HG02840 (cell line): ENCODE measurements around the gene PHF10.
"Not testable (repeated sequence)": the region's sequence is repeated elsewhere in the genome, so short reads cannot be mapped to it uniquely, and the experiment has no call there.

ENCODE experiments used
- ATAC-seq: cut with Tn5 transposase; IDR thresholded peaks from one replicate; pipeline ENCODE4 v1.9.1; 2021; ENCODE audit warnings: mild to moderate bottlenecking, moderate library complexity, moderate number of reproducible peaks; ENCODE audit not compliant: unreplicated experiment, low FRiP score

The PHF10 gene

GRCh38 chr6:169724494-169725124 lies at the start of gene PHF10:
PHF10 (minus strand) TSS chr6:169724500; CDS start chr6:169723931, 569 bp downstream.
- peak; percentile 44 for ATAC-seq

- no peak for ATAC-seq
Measured at GRCh38 chr6:169766921-169767736, 42.8 kb upstream of the PHF10 start.

DNA sequence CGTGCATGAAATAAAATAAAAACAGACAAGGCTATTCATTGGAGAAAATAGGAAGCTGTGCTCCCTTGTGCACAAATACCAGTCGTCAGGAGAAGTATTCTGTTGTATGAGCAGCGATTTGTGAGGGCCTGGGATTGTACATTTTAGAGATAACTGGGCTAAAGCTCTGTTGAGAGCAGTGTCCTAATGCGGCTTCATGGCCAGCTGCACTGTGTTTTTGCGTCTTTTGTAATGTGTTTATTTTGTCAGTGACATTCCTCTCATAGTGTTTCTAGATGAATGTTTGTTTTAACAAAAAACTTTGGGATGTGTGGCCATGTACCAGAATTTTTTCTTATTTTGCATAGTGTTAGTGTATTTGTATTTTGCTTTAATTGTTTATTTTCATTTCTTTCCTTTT lies 41.9 kb upstream of the PHF10 start:
- ATAC-seq: no peak

GRCh38 chr6:169765789-169766188 lies 41.5 kb upstream of the PHF10 start:
- not testable (repeated sequence) for ATAC-seq

- no peak for ATAC-seq
Measured at GRCh38 chr6:169763881-169764280, 39.6 kb upstream of the PHF10 start.

- no peak for ATAC-seq
Measured at GRCh38 chr6:169763308-169763707, 39.0 kb upstream of the PHF10 start.

DNA sequence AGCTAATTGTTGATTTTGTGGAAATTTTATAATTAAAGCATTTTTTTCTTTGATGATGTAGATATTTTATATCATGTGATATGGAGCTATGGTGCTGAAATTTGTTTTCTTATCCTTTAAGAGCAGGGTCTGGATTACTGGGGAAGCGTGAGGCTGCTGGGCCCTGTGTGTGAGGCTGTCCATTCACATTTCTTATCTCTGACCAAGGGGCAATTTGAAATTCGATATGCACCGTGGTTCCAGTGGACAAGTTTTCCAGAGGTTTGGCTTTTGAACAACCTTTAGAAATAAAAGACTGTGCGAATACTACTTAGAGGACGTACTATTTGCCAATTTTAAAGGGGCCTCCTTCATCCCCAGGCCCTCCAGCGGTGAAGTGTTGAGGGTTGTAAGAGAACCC lies 30.9 kb upstream of the PHF10 start:
- no peak for ATAC-seq

DNA sequence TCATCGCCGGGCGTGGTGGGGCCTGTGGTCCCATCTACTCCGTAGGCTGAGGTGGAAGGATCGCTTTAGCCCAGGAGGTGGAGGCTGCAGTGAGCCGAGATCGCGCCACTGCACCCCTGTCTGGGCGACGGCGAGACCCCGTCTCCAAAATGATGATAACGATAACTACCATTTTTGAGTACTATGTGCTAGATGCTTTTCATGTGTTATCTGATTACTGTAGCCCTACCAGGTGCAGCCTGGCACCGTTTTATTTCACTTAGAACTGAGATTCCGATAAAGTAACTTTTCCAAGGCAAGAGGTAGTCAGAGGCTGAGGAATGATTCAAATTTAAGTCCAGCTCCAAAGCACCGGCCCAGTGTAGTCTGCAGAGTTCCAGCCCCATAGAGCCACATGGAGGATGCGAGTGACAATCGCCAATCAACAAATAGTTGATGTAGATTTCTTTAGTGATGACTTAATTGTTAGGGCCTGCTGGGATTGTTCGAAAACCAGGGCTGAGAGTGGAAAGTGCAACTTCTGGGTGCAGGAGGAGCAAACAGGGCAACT lies 27.8 kb upstream of the PHF10 start:
- no peak for ATAC-seq

- ATAC-seq: peak; percentile 95
Measured at GRCh38 chr6:169751242-169752073, 27.2 kb upstream of the PHF10 start, which contains the start of the genes DYNLT2 and ERMARD. DYNLT2 (minus strand) TSS chr6:169751572; CDS start chr6:169751458, 114 bp downstream. ERMARD (plus strand) TSS chr6:169751622; CDS start chr6:169751658, 36 bp downstream.

DNA sequence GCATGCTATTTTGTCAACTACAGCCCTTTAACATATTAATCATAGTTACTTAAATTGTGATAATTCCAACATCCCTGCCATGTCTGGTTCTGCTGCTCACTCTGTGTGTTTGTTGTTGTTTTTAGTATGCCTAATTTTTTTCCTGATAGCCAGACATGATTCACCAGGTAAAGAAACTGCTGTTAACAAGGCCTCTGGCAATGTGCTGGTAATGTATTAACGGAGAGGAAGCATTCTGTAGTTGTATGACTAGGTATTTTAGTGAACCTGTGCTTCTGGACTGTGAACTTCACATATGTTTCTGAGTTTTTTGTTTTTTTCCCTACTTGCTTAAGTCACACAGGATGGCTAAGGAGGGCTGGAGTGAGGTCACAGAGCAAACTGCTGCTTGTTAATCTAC lies 22.3 kb upstream of the PHF10 start:
- ATAC-seq: no peak

DNA sequence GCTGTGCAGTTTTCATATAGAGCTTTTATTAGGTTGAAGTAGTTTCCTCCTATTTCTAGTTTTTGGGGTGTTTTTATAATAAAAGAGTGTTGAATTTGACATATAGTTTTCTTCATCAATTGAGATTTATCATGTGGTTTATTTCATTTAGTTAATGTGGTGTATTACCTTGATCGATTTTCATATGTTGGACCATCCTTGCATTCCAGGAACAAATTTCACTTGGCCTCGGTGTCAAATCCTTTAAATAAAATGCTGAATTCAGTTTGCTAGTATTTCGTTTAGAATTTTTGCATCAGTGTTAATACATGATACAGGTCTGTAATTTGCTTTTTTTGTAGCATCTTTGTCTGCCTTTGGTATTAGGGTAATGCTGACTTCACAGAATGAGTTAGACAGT lies 21.1 kb upstream of the PHF10 start:
- ATAC-seq: no peak

- no peak for ATAC-seq
Measured at GRCh38 chr6:169741344-169741743, 17.0 kb upstream of the PHF10 start.

- ATAC-seq: no peak
Measured at GRCh38 chr6:169738976-169739529, 14.8 kb upstream of the PHF10 start.

- ATAC-seq: no peak
Measured at GRCh38 chr6:169738204-169738975, 14.1 kb upstream of the PHF10 start.

- ATAC-seq: no peak
Measured at GRCh38 chr6:169729961-169730360, 5.7 kb upstream of the PHF10 start.

GRCh38 chr6:169726963-169727362 lies 2.7 kb upstream of the PHF10 start:
- ATAC-seq: no peak

- no peak for ATAC-seq
Measured at GRCh38 chr6:169726049-169726400, 1.7 kb upstream of the PHF10 start.

DNA sequence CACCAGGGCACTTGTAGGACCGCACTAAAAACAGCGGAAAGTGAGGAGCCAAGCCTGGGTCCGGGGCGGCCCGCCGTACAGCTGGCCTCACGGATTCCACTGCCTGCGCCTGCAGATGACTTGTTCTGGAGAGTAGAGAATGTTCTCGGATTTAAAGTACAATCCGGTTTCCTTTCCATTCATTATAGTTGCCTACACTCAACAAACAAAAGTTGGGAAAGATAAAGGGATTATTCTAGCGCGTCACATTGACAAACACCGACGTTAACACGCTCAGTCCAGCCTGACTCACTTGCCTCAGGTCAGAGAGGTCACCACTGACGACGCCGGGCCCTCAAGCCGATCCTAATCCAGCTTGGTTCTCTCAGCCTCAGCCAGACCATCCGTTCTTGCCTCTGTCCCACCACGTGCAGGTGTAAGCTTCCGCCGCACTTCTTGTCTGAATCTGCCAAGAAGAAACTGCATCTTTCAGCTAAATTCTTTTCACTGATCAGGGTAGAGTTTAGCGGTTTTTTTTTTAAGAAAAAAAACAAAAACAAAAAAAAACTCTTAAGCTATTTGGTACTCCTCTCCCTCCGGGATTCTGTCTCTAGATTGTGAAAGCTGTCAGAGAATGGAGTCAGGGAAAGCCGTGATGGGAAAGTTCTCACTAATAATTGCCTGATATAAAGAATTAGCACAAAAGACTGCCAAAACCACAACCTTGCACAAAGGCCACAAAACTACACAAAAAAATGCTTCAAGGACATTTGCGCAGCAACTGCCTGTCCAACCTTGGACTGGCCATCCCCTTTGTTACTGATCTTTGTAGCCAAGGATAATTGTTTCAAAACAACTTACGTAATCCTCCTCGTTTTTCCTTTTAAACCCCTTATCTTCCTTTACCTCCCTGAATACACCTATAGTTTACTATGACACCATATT lies 1.1 kb upstream of the PHF10 start:
- ATAC-seq: no peak
